ENCODE results near the gene PHYKPL. TPM values are rescaled to one million over a fixed set of nuclear protein-coding genes. Genes with fewer than 3 reads are reported as not detected.

The PHYKPL gene
- total and polyA plus RNA-seq, 2 of the 8 experiments (the other 6 are each of a cell fraction or from before 2014, with no cell fraction given): 25.1 to 32.1 TPM

- TF ChIP-seq CHD7 (IDR thresholded peaks at IDR 0.05; ENCODE audit: insufficient replicate concordance, low read length) (no peak), BRCA1 (IDR thresholded peaks at IDR 0.05; ENCODE audit: low read depth, low read length) (no peak), CREB1 (IDR thresholded peaks at IDR 0.05) (no peak), ATF2 (IDR thresholded peaks at IDR 0.05; ENCODE audit: low read length) (no peak), POU5F1 (IDR thresholded peaks at IDR 0.05; ENCODE audit: low read depth, low read length) (no peak), BCL11A (IDR thresholded peaks at IDR 0.05; ENCODE audit: low read depth in 2 of 2, low read length in 2 of 2) (no peak), CEBPB (IDR thresholded peaks at IDR 0.05; ENCODE audit: low read depth, low read length) (no peak), TBP (IDR thresholded peaks at IDR 0.05; ENCODE audit: low read depth, low read length) (no peak), ATF3 (IDR thresholded peaks at IDR 0.05; ENCODE audit: insufficient read depth, low read depth, low read length) (no peak), FOSL1 (IDR thresholded peaks at IDR 0.05; ENCODE audit: insufficient read depth, low read depth, low read length) (no peak), SP4 (IDR thresholded peaks at IDR 0.05; ENCODE audit: low read length) (no peak)
Measured at GRCh38 chr5:178242416-178242815, 9.8 kb upstream of the PHYKPL start (continued).
